Myometrial cell (primary cell): ENCODE data around the gene ADH5. TPM values are rescaled to one million over a fixed set of nuclear protein-coding genes. Genes with fewer than 3 reads are reported as not detected.

Experiments
- total RNA-seq: library from RNA; depleted of rRNA; stranded (reverse); fragments of >200 nt; gene quantifications from 2 replicates; pipeline ENCODE4 v1.2.3, GENCODE V29; 2015

Gene ADH5
- total RNA-seq, result 168 and 174 TPM in 2 replicates

GRCh38 chr4:99088481-99089365 is at the start of gene ADH5:
Gene ADH5, minus strand, starts transcription at chr4:99088788. Its CDS starts 88 bp downstream, at chr4:99088700.

Other genes starting within 250 kb of the ADH5 start
- 81.0 and 98.4 TPM in 2 replicates for gene EIF4E, start 159.7 kb downstream of the ADH5 start, total RNA-seq
- 39.5 and 55.6 TPM in 2 replicates for gene METAP1, start 93.1 kb downstream of the ADH5 start, total RNA-seq
- gene ADH4, start 55.5 kb upstream of the ADH5 start, total RNA-seq, result not detected in 2 replicates
- gene ADH6, start 130.5 kb upstream of the ADH5 start, total RNA-seq, result not detected in 2 replicates
- not detected in 2 replicates for gene ADH1A, start 202.2 kb upstream of the ADH5 start, total RNA-seq
- gene ADH1B, start 232.6 kb upstream of the ADH5 start, total RNA-seq, result 0.29 and 1.2 TPM in 2 replicates